Common myeloid progenitor, CD34-positive (primary cell): ENCODE measurements around the gene RARA. TPM values are rescaled to one million over a fixed set of nuclear protein-coding genes. Genes with fewer than 3 reads are reported as not detected.

Source experiments
- CTCF ChIA-PET: fragments of 350-600 bp; sonication (Branson Sonifier 250); formaldehyde crosslinking; loops from one replicate; lab custom pipeline; 2021; ENCODE audit warnings: antibody characterized with exemption; lab: Charles Lee
- POLR2A ChIA-PET: fragments of 350-600 bp; sonication (Branson Sonifier 250); formaldehyde crosslinking; loops from one replicate; lab custom pipeline; 2021; ENCODE audit warnings: antibody characterized with exemption; lab: Charles Lee
- DNase-seq, 3 donors: peaks; one replicate each; pipeline versions ENCODE4 v3.0.0 to v3.0.0-alpha.2; 2013
- H3K27ac ChIP-seq, 2 experiments: 1 replicate in 1 of 2; 2 replicates in 1 of 2; pipeline ENCODE4 v1.7.0; 2013; ENCODE audit warnings: inconsistent platforms in 2 of 2, low read length in 2 of 2, mild to moderate bottlenecking in 2 of 2, low read depth in 1 of 2, moderate library complexity in 1 of 2; ENCODE audit not compliant: severe bottlenecking in 2 of 2, insufficient read depth in 1 of 2, poor library complexity in 1 of 2
- H3K27me3 ChIP-seq, 5 experiments: replicated peaks in 2 of 5; 1 replicate in 3 of 5; 2 replicates in 2 of 5; pipeline versions ENCODE4 v1.6.1 to v1.7.0; 2013; ENCODE audit warnings: low read length in 4 of 5, mild to moderate bottlenecking in 2 of 5, moderate library complexity in 2 of 5, inconsistent platforms in 1 of 5; ENCODE audit not compliant: insufficient read depth in 5 of 5, control insufficient read depth in 4 of 5
- H3K36me3 ChIP-seq, 4 experiments: 1 replicate in 2 of 4; 2 replicates in 2 of 4; pipeline versions ENCODE4 v1.6.1 to v1.7.0; 2013; ENCODE audit warnings: low read length in 3 of 4, control low read depth in 1 of 4, mild to moderate bottlenecking in 1 of 4; ENCODE audit not compliant: control insufficient read depth in 4 of 4, insufficient read depth in 4 of 4
- H3K4me1 ChIP-seq, 4 experiments: 1 replicate in 3 of 4; 2 replicates in 1 of 4; pipeline versions ENCODE4 v1.6.1 to v1.7.1; 2013; ENCODE audit warnings: low read length in 3 of 4, mild to moderate bottlenecking in 3 of 4, control low read depth in 1 of 4, inconsistent platforms in 1 of 4, moderate library complexity in 1 of 4; ENCODE audit not compliant: control insufficient read depth in 4 of 4, insufficient read depth in 4 of 4; ENCODE audit errors: control extremely low read depth in 1 of 4
- H3K4me3 ChIP-seq, 7 experiments: 1 replicate in 4 of 7; 2 replicates in 3 of 7; pipeline versions ENCODE4 v1.5.1 to v1.7.0; 2013; ENCODE audit warnings: mild to moderate bottlenecking in 7 of 7, low read length in 6 of 7, moderate library complexity in 6 of 7, inconsistent platforms in 2 of 7, low read depth in 2 of 7, control low read depth in 1 of 7; ENCODE audit not compliant: insufficient read depth in 4 of 7, control insufficient read depth in 1 of 7; ENCODE audit errors: extremely low read depth in 1 of 7
- H3K9me3 ChIP-seq, 5 experiments: 1 replicate in 4 of 5; 2 replicates in 1 of 5; pipeline versions ENCODE4 v1.6.1 to v1.7.1; 2013; ENCODE audit warnings: low read length in 4 of 5, mild to moderate bottlenecking in 2 of 5, inconsistent platforms in 1 of 5, low read depth in 1 of 5, moderate library complexity in 1 of 5; ENCODE audit not compliant: control insufficient read depth in 4 of 5, insufficient read depth in 2 of 5; ENCODE audit errors: control extremely low read depth in 1 of 5
- WGBS: methylation state at CpG from one replicate; pipeline ENCODE4 v1.1.5; 2013; ENCODE audit not compliant: insufficient coverage; 5-methylcytosine and 5-hydroxymethylcytosine counted together
- polyA plus RNA-seq: library from polyadenylated mRNA; unstranded; fragments of 120-200 nt; gene quantifications from one replicate; pipeline ENCODE4 v1.2.1, GENCODE V29; 2013

Gene RARA
- 22.7 TPM for polyA plus RNA-seq

- peak within 1 kb of the TSS; percentile 32 to 79 (median 61) for H3K4me3 ChIP-seq
- WGBS: 5% methylated on average over 14 of the region's 20 CpGs
- peaks cover 30 to 84% (median 77%) of the 10 kb centered on the region in 4 experiments for H3K4me1 ChIP-seq
- ChIA-PET CTCF (interaction anchor here (0.6 to 50.4 kb wide), 13 partner anchors 6 to 234 kb away, joined by 3 to 1388 read pairs (median 4); partner anchors contain the start of genes GJD3 and TOP2A), POLR2A (interaction anchor here (1.0 to 2.4 kb wide), 5 partner anchors 14 to 44 kb away, joined by 3 to 11 read pairs (median 4); no protein-coding TSS in a partner anchor)
- H3K9me3 ChIP-seq: no peaks in the 10 kb centered on the region
- no peaks in the 10 kb centered on the region for H3K27me3 ChIP-seq
- peaks cover 0 to 3% (median 0%) of the 10 kb centered on the region in 4 experiments for H3K36me3 ChIP-seq
- DNase-seq: peak in 1 of 3 donors; percentile 65
- H3K27ac ChIP-seq: peak within 1 kb of the TSS in 1 of 2 experiments; percentile 38
Observed at GRCh38 chr17:40309031-40309948, at the start of gene RARA. Gene RARA (plus strand): TSS chr17:40309180. CDS start chr17:40331219, 22,039 bp downstream.

- H3K4me3 ChIP-seq: no peak overlapping the region
- POLR2A ChIA-PET: interaction anchor here (0.6 kb wide), 1 partner anchor 38 kb away, joined by 5 read pairs; no protein-coding TSS in a partner anchor
Observed at GRCh38 chr17:40259505-40259904, 49.5 kb upstream of the RARA start.

GRCh38 chr17:40260528-40260927, 48.5 kb upstream of the RARA start:
- Histone ChIP-seq H3K9me3 (no peaks in the 10 kb centered on the region), H3K27ac (no peak overlapping the region), H3K4me1 (no peaks in the 10 kb centered on the region), H3K36me3 (peaks cover 17 to 75% (median 42%) of the 10 kb centered on the region in 4 experiments), H3K27me3 (no peaks in the 10 kb centered on the region), H3K4me3 (no peak overlapping the region)
- CTCF ChIA-PET: no interaction called here
- POLR2A ChIA-PET: no interaction called here
- no peak for DNase-seq
- WGBS: 100% methylated on average over 4 of the region's 7 CpGs

More at GRCh38 chr17:40259505-40259904, 49.5 kb upstream of the RARA start:
- Histone ChIP-seq H3K9me3 (no peaks in the 10 kb centered on the region), H3K36me3 (peaks cover 14 to 65% (median 35%) of the 10 kb centered on the region in 4 experiments), H3K4me1 (no peaks in the 10 kb centered on the region), H3K27ac (no peak overlapping the region), H3K27me3 (no peaks in the 10 kb centered on the region)
- CTCF ChIA-PET: interaction anchor here (1.1 kb wide), 1 partner anchor 58 kb away, joined by 3 read pairs; no protein-coding TSS in a partner anchor
- no peak for DNase-seq
- WGBS: 100% methylated on average over 1 of the region's 2 CpGs

GRCh38 chr17:40264458-40265185, 44.4 kb upstream of the RARA start:
- WGBS: 96% methylated on average over 15 of the region's 21 CpGs
- H3K27me3 ChIP-seq: no peaks in the 10 kb centered on the region
- ChIA-PET POLR2A (no interaction called here), CTCF (no interaction called here)
- H3K9me3 ChIP-seq: no peaks in the 10 kb centered on the region
- no peak overlapping the region for H3K4me3 ChIP-seq
- peaks cover 23 to 64% (median 43%) of the 10 kb centered on the region in 4 experiments for H3K36me3 ChIP-seq
- no peaks in the 10 kb centered on the region for H3K4me1 ChIP-seq
- H3K27ac ChIP-seq: no peak overlapping the region
- DNase-seq: no peak

GRCh38 chr17:40265337-40265736, 43.6 kb upstream of the RARA start:
- DNase-seq: no peak
- no peaks in the 10 kb centered on the region for H3K4me1 ChIP-seq
- POLR2A ChIA-PET: no interaction called here
- no peak overlapping the region for H3K27ac ChIP-seq
- H3K27me3 ChIP-seq: no peaks in the 10 kb centered on the region
- no peak overlapping the region for H3K4me3 ChIP-seq
- peaks cover 24 to 59% (median 41%) of the 10 kb centered on the region in 4 experiments for H3K36me3 ChIP-seq
- H3K9me3 ChIP-seq: no peaks in the 10 kb centered on the region
- CTCF ChIA-PET: interaction anchor here (1.2 kb wide), 1 partner anchor 97 kb away, joined by 3 read pairs; no protein-coding TSS in a partner anchor
- WGBS: 91% methylated on average over 5 of the region's 5 CpGs

GRCh38 chr17:40266882-40267281, 42.1 kb upstream of the RARA start:
- ChIA-PET POLR2A (no interaction called here), CTCF (interaction anchor here (0.6 kb wide), 1 partner anchor 1453 kb away, joined by 3 read pairs; no protein-coding TSS in a partner anchor)
- no peak overlapping the region for H3K4me3 ChIP-seq
- no peak overlapping the region for H3K27ac ChIP-seq
- H3K36me3 ChIP-seq: peaks cover 27 to 58% (median 40%) of the 10 kb centered on the region in 4 experiments
- H3K9me3 ChIP-seq: no peaks in the 10 kb centered on the region
- no peaks in the 10 kb centered on the region for H3K4me1 ChIP-seq
- no peak for DNase-seq
- WGBS: 97% methylated on average over 6 of the region's 6 CpGs
- H3K27me3 ChIP-seq: no peaks in the 10 kb centered on the region
